RPMI8226 (cell line): ENCODE data around the gene TAPBPL.
A peak's percentile ranks its signal among the peaks of the same experiment; 100 is the strongest.
"Not testable (repeated sequence)": the region's sequence is repeated elsewhere in the genome, so short reads cannot be mapped to it uniquely, and the experiment has no call there.

ENCODE experiments used
- DNase-seq: peaks from one replicate; pipeline ENCODE4 v3.0.0-alpha.2; 2015

Gene TAPBPL

GRCh38 chr12:6463858-6464257, 12.0 kb downstream of the TAPBPL start:
- DNase-seq, result no peak

DNA sequence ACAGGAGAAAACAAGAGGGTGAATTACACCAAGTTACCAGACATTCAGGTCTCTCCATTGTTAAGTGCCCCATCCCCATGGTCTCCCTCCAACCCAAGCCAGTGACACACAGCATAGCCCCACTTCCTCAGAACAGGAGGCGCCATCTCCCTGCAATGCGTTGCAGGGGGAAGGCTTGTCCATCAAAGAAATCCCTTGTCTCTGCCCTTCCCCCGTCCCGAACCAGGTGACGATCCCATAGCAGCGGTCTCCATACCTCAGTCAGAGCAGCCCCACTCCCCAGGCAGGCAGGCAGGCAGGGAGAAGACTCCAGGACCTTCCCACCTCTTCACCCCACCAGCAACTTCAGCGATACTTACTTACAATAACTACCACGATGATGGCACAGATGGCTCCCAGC, 12.7 kb downstream of the TAPBPL start:
- DNase-seq, result no peak

- DNase-seq, result peak; percentile 66
Measured at GRCh38 chr12:6465467-6466183, 13.8 kb downstream of the TAPBPL start.

DNA sequence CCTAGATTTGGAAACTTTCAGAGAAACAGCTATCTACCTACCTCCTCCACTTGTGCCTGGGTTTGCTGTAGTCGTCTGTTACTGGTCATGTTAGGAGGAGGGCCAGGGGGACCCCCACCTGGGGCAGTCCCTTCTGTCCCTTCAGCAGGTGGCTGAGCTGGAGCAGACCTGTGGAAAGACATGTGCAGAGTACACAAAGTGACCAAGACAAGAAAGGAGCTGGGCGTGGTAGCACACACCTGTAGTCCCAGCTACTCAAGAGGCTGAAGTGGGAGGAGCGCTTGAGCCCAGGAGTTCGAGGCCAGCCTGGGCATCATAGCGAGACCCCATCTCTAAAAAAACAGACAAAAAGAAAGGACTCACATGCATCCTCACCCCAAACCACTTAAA, 14.3 kb downstream of the TAPBPL start:
- no peak for DNase-seq

DNA sequence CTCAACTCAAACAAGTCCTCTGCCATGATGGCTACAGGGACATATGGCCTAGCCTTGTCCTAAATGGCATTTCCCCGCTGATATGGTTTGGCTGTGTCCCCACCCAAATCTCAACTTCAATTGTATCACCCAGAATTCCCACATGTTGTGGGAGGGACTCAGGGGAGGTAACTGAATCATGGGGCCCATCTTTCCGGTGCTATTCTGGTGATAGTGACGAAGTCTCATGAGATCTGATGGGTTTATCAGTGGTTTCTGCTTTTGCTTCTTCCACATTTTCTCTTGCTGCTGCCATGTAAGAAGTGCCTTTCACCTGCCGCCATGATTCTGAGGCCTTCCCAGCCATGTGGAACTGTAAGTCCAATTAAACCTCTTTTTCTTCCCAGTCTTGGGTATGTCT, 14.9 kb downstream of the TAPBPL start:
- not testable (repeated sequence) for DNase-seq

GRCh38 chr12:6467571-6468282, 15.9 kb downstream of the TAPBPL start:
- not testable (repeated sequence) for DNase-seq

DNA sequence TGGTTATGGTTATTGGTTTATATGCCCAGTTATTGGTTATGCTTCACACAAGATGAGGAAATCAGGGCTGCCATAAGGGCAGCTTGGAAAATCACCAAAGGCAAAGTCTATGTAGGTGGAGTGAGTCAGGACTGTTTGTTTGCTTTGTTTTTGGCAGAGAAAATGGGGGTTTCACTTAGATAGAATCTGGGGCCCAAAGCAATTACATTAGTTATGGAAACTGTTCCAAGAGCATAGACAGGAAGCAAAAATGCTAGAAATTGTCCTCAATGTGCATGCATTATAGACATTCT, 16.4 kb downstream of the TAPBPL start:
- no peak for DNase-seq

DNA sequence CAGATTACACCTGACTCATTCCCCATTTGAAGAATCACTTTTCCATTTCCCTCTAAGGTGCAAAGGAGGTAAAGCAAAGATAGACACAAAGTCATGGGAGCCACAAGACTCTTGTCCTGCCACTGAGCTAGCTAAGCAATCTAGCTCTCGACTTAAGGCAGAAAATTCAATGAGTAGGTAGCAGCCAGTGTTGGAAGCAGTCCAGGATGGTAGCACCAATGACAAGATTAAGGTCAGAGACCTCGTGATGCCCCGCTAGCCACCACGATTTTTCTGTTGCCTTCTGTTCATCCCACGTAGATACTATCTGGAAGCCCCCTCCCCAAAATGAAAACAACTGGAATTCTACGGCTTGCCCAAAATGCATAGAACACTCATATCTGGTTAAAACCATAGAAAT, 17.2 kb downstream of the TAPBPL start:
- peak; percentile 54 for DNase-seq

DNA sequence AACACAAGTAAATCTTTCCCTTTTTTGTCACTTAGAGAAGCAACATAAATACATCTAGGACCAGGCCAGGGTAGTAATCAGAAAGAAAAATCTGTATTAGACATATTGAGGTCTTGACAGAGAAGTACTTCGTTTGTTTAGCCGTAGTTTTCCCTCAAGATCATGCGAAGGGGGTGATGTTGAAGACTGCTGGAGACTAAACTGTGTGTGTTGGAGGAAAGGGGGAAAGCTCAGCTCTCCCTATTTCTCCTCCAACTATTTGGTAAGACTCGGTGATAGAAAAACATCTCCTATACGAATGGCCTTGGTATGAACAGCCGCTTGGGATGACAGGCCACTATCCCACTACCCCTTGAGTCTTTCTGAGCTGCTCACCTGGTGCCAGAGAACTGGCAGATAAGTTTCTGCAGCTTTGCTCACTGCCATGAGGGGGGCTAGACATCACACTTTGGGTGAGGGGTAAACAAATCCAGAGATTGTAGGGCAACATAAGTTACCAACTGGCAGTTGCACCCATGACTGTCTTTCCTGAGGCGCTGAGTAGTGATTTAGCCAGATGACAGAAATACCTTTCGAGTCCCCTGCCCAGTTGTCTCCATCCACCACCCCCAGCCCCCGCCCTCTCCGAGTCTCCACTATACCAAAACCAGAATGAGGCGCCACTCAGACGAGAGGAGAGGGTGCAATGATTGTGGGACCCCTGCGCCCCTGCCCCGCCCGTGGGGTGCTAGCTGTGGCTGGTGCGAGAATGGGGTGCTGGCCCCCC, 17.9 kb downstream of the TAPBPL start:
- peak; percentile 16 for DNase-seq

DNA sequence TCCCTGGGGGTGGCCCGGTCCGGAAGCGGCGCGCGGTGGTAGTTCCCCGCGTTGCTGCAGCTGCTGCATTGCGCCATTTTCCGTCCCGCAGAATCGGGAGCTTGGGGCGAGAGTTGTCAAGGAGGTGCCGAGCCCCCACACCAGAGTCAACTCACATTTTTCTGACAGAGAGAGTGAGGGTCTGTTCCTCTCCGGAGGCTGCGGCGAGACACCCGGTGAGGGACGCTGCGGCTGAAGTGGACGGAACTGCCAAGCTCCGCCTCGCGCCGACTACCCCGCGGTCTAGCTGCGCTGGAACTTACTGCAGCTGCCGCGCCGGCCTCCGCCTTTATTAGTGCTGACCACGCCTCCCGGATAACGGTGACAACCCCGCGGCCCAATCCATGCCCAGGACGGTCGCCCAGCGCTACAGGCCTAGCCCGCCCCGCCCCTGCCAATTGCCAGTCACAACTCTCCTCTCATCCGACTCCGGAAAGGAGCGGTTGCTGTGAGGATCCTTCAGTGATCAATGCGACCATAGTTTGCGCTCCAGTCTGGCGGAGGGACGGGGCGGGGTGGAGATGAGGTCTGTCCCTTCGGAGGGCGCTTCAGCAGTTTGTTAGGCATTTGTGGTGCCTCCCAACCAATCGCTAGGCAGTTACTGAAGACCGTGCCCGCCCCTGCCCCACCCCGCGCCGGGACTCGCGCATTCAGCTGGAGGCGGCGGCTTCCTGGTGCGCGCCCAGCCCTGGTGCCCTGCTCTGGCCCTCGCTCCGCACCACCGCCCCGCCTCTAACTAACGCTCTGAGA, 18.7 kb downstream of the TAPBPL start, which contains the start of gene VAMP1:
Gene VAMP1 (minus strand): TSS at position 303 of the 789 bp plus-strand sequence. CDS start 146 bp downstream, at position 157.
- DNase-seq, result peak; percentile 97

DNA sequence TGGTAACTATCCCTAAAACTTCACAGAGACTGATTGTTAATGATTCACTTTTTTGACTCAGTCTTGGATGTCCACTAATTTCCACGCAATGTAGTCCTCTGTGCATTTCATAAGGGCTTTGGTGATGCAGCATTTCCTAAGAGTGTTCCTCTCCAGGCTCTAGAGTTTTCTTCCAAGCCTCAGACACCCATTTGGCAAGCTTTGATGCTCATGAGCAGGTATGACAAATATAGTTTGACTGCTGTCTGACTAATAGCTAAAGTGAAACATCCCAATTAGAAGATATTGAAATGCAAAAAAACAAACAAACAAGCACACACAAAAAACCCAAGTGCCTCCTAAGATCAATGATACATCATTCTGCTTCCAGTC, 20.1 kb downstream of the TAPBPL start:
- no peak for DNase-seq

DNA sequence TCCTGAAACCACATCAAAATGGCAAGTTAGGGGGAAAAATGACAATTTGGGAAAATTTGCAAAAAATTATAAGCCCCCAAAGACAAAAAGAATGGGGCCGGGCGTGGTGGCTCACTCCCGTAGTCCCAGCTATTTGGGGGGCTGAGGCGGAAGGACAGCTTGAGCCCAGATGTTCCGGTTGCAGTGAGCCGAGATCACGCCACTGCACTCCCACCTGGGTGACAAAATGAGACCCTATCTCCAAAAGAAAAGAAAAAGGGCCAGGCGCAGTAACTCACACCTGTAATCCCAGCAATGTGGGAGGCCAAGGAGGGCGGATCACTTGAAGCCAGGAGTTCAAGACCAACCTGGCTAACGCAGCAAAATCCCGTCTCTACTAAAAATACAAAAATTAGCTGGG, 20.6 kb downstream of the TAPBPL start:
- no peak for DNase-seq

DNA sequence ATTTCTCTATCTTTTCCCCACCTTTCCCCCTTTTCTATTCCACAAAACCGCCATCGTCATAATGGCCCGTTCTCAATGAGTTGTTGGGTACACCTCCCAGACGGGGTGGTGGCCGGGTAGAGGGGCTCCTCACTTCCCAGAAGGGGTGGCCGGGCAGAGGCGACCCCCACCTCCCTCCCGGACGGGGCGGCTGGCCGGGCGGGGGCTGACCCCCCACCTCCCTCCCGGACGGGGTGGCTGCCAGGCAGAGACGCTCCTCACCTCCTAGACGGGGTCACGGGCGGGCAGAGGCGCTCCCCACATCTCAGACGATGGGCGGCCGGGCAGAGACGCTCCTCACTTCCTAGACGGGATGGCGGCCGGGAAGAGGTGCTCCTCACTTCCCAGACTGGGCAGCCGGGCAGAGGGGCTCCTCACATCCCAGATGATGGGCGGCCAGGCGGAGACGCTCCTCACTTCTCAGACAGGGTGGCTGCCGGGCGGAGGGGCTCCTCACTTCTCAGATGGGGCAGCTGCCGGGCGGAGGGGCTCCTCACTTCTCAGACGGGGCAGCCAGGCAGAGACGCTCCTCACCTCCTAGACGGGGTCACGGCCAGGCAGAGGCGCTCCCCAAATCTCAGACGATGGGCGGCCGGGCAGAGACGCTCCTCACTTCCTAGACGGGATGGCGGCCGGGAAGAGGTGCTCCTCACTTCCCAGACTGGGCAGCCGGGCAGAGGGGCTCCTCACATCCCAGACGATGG, 23.6 kb downstream of the TAPBPL start:
- not testable (repeated sequence) for DNase-seq

GRCh38 chr12:6476489-6476888, 24.6 kb downstream of the TAPBPL start:
- no peak for DNase-seq

GRCh38 chr12:6477601-6478377, 25.9 kb downstream of the TAPBPL start:
- DNase-seq, result not testable (repeated sequence)

GRCh38 chr12:6478416-6478815, 26.6 kb downstream of the TAPBPL start:
- no peak for DNase-seq

DNA sequence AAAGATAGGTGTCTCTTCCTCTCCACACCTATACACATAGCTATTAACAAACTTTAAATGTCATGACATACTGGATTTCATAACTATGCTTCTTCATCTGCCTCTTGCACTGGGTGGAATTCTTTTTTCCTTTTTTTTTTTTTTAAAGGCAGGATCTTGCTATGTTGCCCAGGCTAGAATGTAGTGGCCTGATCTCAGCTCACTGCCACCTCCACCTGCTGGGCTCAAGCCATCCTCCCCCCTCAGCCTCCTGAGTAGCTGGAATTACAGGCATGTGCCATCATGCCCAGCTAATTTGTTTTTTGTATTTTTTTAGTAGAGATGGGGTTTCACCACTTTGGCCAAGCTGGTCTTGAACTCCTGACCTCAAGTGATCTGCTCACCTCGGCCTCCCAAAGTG, 36.4 kb downstream of the TAPBPL start:
- no peak for DNase-seq

DNA sequence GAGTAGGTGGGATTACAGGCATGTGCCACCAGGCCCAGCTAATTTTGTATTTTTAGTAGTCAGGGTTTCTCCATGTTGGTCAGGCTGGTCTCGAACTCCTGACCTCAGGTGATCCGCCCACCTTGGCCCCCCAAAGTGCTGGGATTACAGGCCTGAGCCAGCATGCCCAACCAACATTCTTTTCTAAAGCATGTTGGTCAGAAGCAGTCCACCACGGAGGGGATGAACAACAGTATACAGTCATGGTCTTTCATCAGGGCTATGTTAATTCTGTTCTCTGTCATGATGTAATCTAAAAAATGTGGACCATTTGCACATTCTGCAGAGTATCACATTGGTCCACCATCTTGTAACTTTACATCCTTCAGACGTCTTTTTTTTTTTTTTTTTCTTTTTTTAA, 37.6 kb downstream of the TAPBPL start:
- DNase-seq, result no peak

DNA sequence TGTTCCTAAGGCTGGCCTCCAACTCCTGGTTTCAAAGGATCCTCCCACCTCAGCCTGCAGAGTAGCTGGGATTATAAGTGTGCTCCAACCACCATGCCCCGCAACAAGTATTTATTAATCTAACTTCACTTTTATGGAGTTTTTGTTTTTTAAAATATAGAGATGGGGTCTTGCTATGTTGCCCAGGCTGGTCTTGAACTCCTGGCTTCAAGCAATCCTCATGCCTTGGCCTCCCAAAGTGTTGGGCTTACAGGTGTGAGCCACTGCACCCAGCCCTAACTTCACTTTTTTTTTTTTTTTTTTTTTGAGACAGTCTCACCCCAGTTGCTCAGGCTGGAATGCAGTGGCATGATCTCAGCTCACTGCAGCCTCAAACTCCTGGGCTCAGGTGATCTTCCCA, 38.8 kb downstream of the TAPBPL start:
- not testable (repeated sequence) for DNase-seq

DNA sequence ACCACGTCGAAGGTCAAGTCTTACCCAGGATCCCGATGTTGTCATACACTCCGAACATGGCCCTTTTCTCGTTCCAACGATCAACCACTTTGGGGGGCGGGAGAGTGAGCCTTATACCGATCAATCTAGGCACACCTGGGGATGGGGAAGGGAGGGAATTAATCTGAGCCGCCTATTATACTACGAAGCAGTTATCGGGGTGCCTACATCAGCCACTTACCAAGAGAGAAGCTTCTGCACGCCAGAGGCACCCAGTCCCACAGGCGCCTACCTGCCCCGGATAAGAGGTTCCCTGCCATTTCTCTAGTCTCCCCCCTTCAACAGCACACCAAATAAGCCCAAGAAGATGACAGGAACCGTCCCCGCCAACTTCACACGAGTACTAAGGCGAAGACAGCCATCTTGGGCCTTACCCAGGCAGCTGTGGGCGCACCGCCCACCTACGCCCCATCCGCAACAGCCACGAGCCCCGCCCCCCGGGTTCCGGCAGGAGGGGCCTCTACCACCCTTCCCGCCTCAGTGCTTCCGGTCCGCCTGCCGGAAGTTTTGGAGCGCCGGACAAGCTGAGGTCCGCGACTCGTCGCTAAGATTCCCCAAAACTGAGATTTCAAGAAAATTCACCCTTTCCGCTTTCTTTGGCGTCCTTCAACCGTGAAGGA, 41.1 kb downstream of the TAPBPL start, which contains the start of gene MRPL51:
Gene MRPL51 (minus strand): TSS at position 425 of the 659 bp plus-strand sequence. CDS start 126 bp downstream, at position 299.
- DNase-seq, result peak; percentile 98
